GM23338 (cell line): ENCODE measurements around the gene CDH4. TPM values are rescaled to one million over a fixed set of nuclear protein-coding genes. Genes with fewer than 3 reads are reported as not detected.

ENCODE experiments used
- ATAC-seq: fragments of 200-7000 bp; cut with Tn5 transposase; 3 replicates; pipeline ENCODE4 v1.9.1; 2020
- DNase-seq: peaks from one replicate; pipeline ENCODE4 v3.0.0-alpha.2; 2015; ENCODE audit warnings: low spot score
- H2AFZ ChIP-seq: fragments of 200-600 bp; sonication (generic); 2 replicates; pipeline ENCODE4 v1.8.0; 2016; ENCODE audit warnings: antibody characterized with exemption, mild to moderate bottlenecking, moderate library complexity
- H3F3A ChIP-seq: fragments of 200-600 bp; sonication (generic); replicated peaks from 2 replicates; pipeline ENCODE4 v1.8.0; 2017; ENCODE audit warnings: antibody characterized with exemption, mixed run types, low read depth
- H3K27ac ChIP-seq: fragments of 200-600 bp; sonication (generic); 2 replicates; pipeline ENCODE4 v1.6.1; 2016; ENCODE audit warnings: low read depth
- H3K27me3 ChIP-seq: fragments of 200-600 bp; sonication (generic); 2 replicates; pipeline ENCODE4 v1.8.0; 2016; ENCODE audit warnings: mild to moderate bottlenecking, mixed run types, moderate library complexity; ENCODE audit not compliant: insufficient read depth
- H3K36me3 ChIP-seq: fragments of 200-600 bp; sonication (generic); 2 replicates; pipeline ENCODE4 v1.8.0; 2016; ENCODE audit warnings: mild to moderate bottlenecking; ENCODE audit not compliant: insufficient read depth
- H3K4me1 ChIP-seq: fragments of 200-600 bp; sonication (generic); 2 replicates; pipeline ENCODE4 v1.8.0; 2016; ENCODE audit warnings: mild to moderate bottlenecking, moderate library complexity; ENCODE audit not compliant: insufficient read depth
- H3K4me2 ChIP-seq: fragments of 200-600 bp; sonication (generic); 2 replicates; pipeline ENCODE4 v1.7.1; 2017; ENCODE audit warnings: mixed run types
- H3K4me3 ChIP-seq: fragments of 200-600 bp; sonication (generic); 2 replicates; pipeline ENCODE4 v1.6.1; 2016; ENCODE audit warnings: mixed run types
- H3K79me2 ChIP-seq: fragments of 200-600 bp; sonication (generic); replicated peaks from 2 replicates; pipeline ENCODE4 v1.8.0; 2017; ENCODE audit warnings: mild to moderate bottlenecking; ENCODE audit not compliant: insufficient read depth
- H3K9me2 ChIP-seq: fragments of 200-600 bp; sonication (generic); 2 replicates; pipeline ENCODE4 v1.8.0; 2017; ENCODE audit not compliant: insufficient read depth
- H4K20me1 ChIP-seq: fragments of 200-600 bp; sonication (generic); replicated peaks from 2 replicates; pipeline ENCODE4 v1.8.0; 2017; ENCODE audit warnings: mild to moderate bottlenecking; ENCODE audit not compliant: insufficient read depth
- H3K27ac Mint-ChIP-seq: 2 replicates; pipeline ENCODE4 v1.8.0; 2020; ENCODE audit warnings: inconsistent platforms, mild to moderate bottlenecking, moderate library complexity, mixed read lengths
- H3K27me3 Mint-ChIP-seq: 3 replicates; pipeline ENCODE4 v1.8.0; 2022; ENCODE audit warnings: low read depth, mild to moderate bottlenecking, moderate library complexity, mixed read lengths, inconsistent platforms; ENCODE audit not compliant: insufficient read depth, poor library complexity
- H3K36me3 Mint-ChIP-seq: 3 replicates; pipeline ENCODE4 v1.8.0; 2021; ENCODE audit warnings: low read depth, mild to moderate bottlenecking, inconsistent platforms, moderate library complexity, mixed read lengths
- H3K4me1 Mint-ChIP-seq: 3 replicates; pipeline ENCODE4 v1.8.0; 2020; ENCODE audit warnings: mild to moderate bottlenecking, inconsistent platforms, mixed read lengths
- H3K4me3 Mint-ChIP-seq: 3 replicates; pipeline ENCODE4 v1.8.0; 2021; ENCODE audit warnings: moderate library complexity, mild to moderate bottlenecking, inconsistent platforms, mixed read lengths
- H3K9me3 Mint-ChIP-seq: 3 replicates; pipeline ENCODE4 v1.8.0; 2020; ENCODE audit warnings: moderate library complexity, mild to moderate bottlenecking, inconsistent platforms, mixed read lengths
- EZH2 ChIP-seq: fragments of 200-600 bp; sonication (generic); IDR thresholded peaks from one replicate; pipeline ENCODE4 v1.8.0; 2017; ENCODE audit warnings: antibody characterized with exemption, mild to moderate bottlenecking, low read depth; ENCODE audit not compliant: unreplicated experiment
- JUNB ChIP-seq: IDR thresholded peaks from one replicate; pipeline ENCODE4 v1.6.1; 2016; ENCODE audit warnings: antibody characterized with exemption; ENCODE audit not compliant: unreplicated experiment
- NANOG ChIP-seq: IDR thresholded peaks from 2 replicates; pipeline ENCODE4 v1.6.1; 2016; ENCODE audit warnings: antibody characterized with exemption, borderline replicate concordance
- ZNF114 ChIP-seq: fragments of 250-450 bp; sonication (Bioruptor Pico); IDR thresholded peaks from 2 replicates; pipeline ENCODE4 v1.5.0; 2020; ENCODE audit warnings: mild to moderate bottlenecking, moderate library complexity
- ZNF331 ChIP-seq: fragments of 250-450 bp; sonication (Bioruptor Pico); IDR thresholded peaks from 2 replicates; pipeline ENCODE4 v1.5.0; 2020; ENCODE audit warnings: low read depth, mild to moderate bottlenecking, moderate library complexity
- polyA plus RNA-seq: library from polyadenylated mRNA; unstranded; fragments of >200 nt; fragmentation: Nextera tagmentation; extraction: Ambion mirVana; gene quantifications from 2 replicates; pipeline ENCODE4 v1.2.1, GENCODE V29; 2016
- total RNA-seq: library from RNA; depleted of rRNA; stranded (reverse); fragments of >200 nt; shearing (Covaris generic); gene quantifications from 2 replicates; pipeline ENCODE4 v1.2.3, GENCODE V29; 2014
- TF ChIP-seq, protein P1 (sequence below), 2 experiments: fragments of 200-600 bp in 1 of 2; sonication (generic) in 1 of 2; conservative IDR thresholded peaks; 2 replicates each; pipeline versions ENCODE4 v1.5.1 to v1.6.1; 2016 to 2017; ENCODE audit warnings: antibody characterized with exemption in 2 of 2, low read depth in 2 of 2, mild to moderate bottlenecking in 2 of 2, moderate library complexity in 1 of 2
- TF ChIP-seq, protein P2 (sequence below): IDR thresholded peaks from one replicate; pipeline ENCODE4 v1.6.1; 2018; ENCODE audit warnings: antibody characterized with exemption; ENCODE audit not compliant: unreplicated experiment
- TF ChIP-seq, protein P3 (sequence below): IDR thresholded peaks from 2 replicates; pipeline ENCODE4 v1.6.1; 2016; ENCODE audit warnings: antibody characterized with exemption
- TF ChIP-seq, protein P4 (sequence below): fragments of 250-450 bp; sonication (Bioruptor Pico); IDR thresholded peaks from 2 replicates; pipeline ENCODE4 v1.5.0; 2020; ENCODE audit warnings: mild to moderate bottlenecking, moderate library complexity

CDH4 gene
- total and polyA plus RNA-seq, 2 experiments from 2014 or later: 1.2 to 4.2 TPM

DNA sequence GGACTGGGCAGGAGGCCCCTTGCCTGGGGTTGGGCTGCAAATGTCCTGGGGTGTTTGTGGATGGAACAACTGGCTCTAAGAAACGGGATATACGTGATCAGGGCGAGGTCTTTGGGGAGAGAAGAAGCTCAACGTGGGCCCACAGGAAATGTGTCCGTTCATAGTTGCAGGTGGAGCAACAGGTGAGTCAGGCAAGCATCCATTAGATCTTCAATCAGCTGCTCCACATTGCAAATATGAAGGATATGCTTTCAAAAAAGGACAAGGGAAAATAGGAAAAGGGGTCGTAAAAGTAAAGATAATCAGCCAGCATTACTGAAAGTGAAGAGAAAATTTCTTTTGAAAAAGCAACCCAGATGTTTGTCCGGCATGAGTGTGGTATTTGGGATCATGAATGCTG, 251.0 kb downstream of the CDH4 start:
- Histone ChIP-seq H3F3A (no peaks in the 10 kb centered on the region), H3K9me2 (peaks cover 5% of the 10 kb centered on the region; the same call in 1 of the 2 replicates)

More for the DNA sequence above, 251.0 kb downstream of the CDH4 start:
- peaks cover 14% of the 10 kb centered on the region for H3K9me3 Mint-ChIP-seq
- no peak overlapping the region for H3K4me2 ChIP-seq
- peaks cover 8% of the 10 kb centered on the region for H3K27me3 Mint-ChIP-seq
- H3K4me1 ChIP-seq: peaks cover 13% of the 10 kb centered on the region
- H3K27me3 ChIP-seq: 0 out of 2 replicates have a peak, but pooled peaks cover 3% of the 10 kb centered on the region
- DNase-seq (no peak), ATAC-seq (no peak)
- H3K27ac ChIP-seq: no peak overlapping the region
- TF ChIP-seq, protein P1, sequence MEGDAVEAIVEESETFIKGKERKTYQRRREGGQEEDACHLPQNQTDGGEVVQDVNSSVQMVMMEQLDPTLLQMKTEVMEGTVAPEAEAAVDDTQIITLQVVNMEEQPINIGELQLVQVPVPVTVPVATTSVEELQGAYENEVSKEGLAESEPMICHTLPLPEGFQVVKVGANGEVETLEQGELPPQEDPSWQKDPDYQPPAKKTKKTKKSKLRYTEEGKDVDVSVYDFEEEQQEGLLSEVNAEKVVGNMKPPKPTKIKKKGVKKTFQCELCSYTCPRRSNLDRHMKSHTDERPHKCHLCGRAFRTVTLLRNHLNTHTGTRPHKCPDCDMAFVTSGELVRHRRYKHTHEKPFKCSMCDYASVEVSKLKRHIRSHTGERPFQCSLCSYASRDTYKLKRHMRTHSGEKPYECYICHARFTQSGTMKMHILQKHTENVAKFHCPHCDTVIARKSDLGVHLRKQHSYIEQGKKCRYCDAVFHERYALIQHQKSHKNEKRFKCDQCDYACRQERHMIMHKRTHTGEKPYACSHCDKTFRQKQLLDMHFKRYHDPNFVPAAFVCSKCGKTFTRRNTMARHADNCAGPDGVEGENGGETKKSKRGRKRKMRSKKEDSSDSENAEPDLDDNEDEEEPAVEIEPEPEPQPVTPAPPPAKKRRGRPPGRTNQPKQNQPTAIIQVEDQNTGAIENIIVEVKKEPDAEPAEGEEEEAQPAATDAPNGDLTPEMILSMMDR (conservative IDR thresholded peaks at IDR 0.05; ENCODE audit: low read depth in 2 of 2): no peak
- TF ChIP-seq JUNB (no peak), EZH2 (no peak), NANOG (no peak), ZNF114 (CRISPR knock-in tag) (no peak), ZNF331 (CRISPR knock-in tag) (no peak)
- TF ChIP-seq, protein P2, sequence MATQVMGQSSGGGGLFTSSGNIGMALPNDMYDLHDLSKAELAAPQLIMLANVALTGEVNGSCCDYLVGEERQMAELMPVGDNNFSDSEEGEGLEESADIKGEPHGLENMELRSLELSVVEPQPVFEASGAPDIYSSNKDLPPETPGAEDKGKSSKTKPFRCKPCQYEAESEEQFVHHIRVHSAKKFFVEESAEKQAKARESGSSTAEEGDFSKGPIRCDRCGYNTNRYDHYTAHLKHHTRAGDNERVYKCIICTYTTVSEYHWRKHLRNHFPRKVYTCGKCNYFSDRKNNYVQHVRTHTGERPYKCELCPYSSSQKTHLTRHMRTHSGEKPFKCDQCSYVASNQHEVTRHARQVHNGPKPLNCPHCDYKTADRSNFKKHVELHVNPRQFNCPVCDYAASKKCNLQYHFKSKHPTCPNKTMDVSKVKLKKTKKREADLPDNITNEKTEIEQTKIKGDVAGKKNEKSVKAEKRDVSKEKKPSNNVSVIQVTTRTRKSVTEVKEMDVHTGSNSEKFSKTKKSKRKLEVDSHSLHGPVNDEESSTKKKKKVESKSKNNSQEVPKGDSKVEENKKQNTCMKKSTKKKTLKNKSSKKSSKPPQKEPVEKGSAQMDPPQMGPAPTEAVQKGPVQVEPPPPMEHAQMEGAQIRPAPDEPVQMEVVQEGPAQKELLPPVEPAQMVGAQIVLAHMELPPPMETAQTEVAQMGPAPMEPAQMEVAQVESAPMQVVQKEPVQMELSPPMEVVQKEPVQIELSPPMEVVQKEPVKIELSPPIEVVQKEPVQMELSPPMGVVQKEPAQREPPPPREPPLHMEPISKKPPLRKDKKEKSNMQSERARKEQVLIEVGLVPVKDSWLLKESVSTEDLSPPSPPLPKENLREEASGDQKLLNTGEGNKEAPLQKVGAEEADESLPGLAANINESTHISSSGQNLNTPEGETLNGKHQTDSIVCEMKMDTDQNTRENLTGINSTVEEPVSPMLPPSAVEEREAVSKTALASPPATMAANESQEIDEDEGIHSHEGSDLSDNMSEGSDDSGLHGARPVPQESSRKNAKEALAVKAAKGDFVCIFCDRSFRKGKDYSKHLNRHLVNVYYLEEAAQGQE: no peak
- TF ChIP-seq, protein P3, sequence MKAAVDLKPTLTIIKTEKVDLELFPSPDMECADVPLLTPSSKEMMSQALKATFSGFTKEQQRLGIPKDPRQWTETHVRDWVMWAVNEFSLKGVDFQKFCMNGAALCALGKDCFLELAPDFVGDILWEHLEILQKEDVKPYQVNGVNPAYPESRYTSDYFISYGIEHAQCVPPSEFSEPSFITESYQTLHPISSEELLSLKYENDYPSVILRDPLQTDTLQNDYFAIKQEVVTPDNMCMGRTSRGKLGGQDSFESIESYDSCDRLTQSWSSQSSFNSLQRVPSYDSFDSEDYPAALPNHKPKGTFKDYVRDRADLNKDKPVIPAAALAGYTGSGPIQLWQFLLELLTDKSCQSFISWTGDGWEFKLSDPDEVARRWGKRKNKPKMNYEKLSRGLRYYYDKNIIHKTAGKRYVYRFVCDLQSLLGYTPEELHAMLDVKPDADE: no peak
- TF ChIP-seq, protein P4, sequence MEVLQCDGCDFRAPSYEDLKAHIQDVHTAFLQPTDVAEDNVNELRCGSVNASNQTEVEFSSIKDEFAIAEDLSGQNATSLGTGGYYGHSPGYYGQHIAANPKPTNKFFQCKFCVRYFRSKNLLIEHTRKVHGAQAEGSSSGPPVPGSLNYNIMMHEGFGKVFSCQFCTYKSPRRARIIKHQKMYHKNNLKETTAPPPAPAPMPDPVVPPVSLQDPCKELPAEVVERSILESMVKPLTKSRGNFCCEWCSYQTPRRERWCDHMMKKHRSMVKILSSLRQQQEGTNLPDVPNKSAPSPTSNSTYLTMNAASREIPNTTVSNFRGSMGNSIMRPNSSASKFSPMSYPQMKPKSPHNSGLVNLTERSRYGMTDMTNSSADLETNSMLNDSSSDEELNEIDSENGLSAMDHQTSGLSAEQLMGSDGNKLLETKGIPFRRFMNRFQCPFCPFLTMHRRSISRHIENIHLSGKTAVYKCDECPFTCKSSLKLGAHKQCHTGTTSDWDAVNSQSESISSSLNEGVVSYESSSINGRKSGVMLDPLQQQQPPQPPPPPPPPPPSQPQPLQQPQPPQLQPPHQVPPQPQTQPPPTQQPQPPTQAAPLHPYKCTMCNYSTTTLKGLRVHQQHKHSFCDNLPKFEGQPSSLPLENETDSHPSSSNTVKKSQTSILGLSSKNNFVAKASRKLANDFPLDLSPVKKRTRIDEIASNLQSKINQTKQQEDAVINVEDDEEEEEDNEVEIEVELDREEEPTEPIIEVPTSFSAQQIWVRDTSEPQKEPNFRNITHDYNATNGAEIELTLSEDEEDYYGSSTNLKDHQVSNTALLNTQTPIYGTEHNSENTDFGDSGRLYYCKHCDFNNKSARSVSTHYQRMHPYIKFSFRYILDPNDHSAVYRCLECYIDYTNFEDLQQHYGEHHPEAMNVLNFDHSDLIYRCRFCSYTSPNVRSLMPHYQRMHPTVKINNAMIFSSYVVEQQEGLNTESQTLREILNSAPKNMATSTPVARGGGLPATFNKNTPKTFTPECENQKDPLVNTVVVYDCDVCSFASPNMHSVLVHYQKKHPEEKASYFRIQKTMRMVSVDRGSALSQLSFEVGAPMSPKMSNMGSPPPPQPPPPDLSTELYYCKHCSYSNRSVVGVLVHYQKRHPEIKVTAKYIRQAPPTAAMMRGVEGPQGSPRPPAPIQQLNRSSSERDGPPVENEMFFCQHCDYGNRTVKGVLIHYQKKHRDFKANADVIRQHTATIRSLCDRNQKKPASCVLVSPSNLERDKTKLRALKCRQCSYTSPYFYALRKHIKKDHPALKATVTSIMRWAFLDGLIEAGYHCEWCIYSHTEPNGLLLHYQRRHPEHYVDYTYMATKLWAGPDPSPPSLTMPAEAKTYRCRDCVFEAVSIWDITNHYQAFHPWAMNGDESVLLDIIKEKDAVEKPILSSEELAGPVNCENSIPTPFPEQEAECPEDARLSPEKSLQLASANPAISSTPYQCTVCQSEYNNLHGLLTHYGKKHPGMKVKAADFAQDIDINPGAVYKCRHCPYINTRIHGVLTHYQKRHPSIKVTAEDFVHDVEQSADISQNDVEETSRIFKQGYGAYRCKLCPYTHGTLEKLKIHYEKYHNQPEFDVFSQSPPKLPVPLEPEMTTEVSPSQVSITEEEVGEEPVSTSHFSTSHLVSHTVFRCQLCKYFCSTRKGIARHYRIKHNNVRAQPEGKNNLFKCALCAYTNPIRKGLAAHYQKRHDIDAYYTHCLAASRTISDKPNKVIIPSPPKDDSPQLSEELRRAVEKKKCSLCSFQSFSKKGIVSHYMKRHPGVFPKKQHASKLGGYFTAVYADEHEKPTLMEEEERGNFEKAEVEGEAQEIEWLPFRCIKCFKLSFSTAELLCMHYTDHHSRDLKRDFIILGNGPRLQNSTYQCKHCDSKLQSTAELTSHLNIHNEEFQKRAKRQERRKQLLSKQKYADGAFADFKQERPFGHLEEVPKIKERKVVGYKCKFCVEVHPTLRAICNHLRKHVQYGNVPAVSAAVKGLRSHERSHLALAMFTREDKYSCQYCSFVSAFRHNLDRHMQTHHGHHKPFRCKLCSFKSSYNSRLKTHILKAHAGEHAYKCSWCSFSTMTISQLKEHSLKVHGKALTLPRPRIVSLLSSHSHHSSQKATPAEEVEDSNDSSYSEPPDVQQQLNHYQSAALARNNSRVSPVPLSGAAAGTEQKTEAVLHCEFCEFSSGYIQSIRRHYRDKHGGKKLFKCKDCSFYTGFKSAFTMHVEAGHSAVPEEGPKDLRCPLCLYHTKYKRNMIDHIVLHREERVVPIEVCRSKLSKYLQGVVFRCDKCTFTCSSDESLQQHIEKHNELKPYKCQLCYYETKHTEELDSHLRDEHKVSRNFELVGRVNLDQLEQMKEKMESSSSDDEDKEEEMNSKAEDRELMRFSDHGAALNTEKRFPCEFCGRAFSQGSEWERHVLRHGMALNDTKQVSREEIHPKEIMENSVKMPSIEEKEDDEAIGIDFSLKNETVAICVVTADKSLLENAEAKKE: no peak
- H3K36me3 Mint-ChIP-seq: peaks cover 16% of the 10 kb centered on the region
- no peak overlapping the region for H3K4me3 Mint-ChIP-seq
- no peaks in the 10 kb centered on the region for H4K20me1 ChIP-seq
- no peaks in the 10 kb centered on the region for H3K79me2 ChIP-seq
- H3K27ac Mint-ChIP-seq: no peak overlapping the region
- H2AFZ ChIP-seq: no peak overlapping the region
- no peaks in the 10 kb centered on the region for H3K36me3 ChIP-seq
- peaks cover 45% of the 10 kb centered on the region for H3K4me1 Mint-ChIP-seq
- no peak overlapping the region for H3K4me3 ChIP-seq
